T-helper 2 cell treated with Interferon-gamma antibody and Interleukin-4, amounts not matched to agents 5 μg/mL and 100 μg/mL, for 36 hours (primary cell): ENCODE measurements around the gene PTTG1IP.

Source experiments
- DNase-seq: peaks from one replicate; pipeline ENCODE4 v3.0.0; 2021; ENCODE audit warnings: low spot score
- H3K27ac Mint-ChIP-seq: one replicate; pipeline ENCODE4 v1.8.0; 2021; ENCODE audit warnings: mild to moderate bottlenecking, mixed read lengths
- H3K27me3 Mint-ChIP-seq: one replicate; pipeline ENCODE4 v1.8.0; 2021; ENCODE audit warnings: low read depth, mixed read lengths
- H3K36me3 Mint-ChIP-seq: one replicate; pipeline ENCODE4 v1.8.0; 2021; ENCODE audit warnings: low read depth, mixed read lengths
- H3K4me1 Mint-ChIP-seq: one replicate; pipeline ENCODE4 v1.8.0; 2021; ENCODE audit warnings: low read depth, mixed read lengths
- H3K4me3 Mint-ChIP-seq: one replicate; pipeline ENCODE4 v1.8.0; 2022; ENCODE audit warnings: mild to moderate bottlenecking, moderate library complexity, mixed read lengths
- H3K9me3 Mint-ChIP-seq: one replicate; pipeline ENCODE4 v1.8.0; 2021; ENCODE audit warnings: mixed read lengths

PTTG1IP gene

DNA sequence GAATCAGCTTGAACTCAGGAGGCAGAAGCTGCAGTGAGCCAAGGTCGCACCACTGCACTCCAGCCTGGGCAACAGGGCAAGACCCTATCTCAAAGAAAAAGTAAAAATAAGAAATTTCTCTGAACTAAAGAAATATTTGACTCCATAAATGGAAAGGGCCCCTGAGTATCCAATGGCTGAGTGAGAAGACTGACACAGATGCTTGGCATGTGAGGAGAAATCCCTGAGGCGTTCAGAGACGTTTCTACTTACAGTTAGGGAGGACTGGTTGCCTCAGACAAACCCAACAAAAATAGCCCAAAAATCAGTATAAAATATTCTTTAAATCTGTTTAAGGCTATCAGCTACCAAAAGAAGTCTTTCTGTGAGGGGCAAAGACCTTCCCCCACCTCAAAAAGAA is 52.6 kb downstream of the PTTG1IP start:
- H3K27ac Mint-ChIP-seq = no peak overlapping the region
- H3K4me1 Mint-ChIP-seq = peaks cover 4% of the 10 kb centered on the region
- peaks cover 3% of the 10 kb centered on the region for H3K36me3 Mint-ChIP-seq
- H3K9me3 Mint-ChIP-seq = peaks cover 32% of the 10 kb centered on the region
- H3K4me3 Mint-ChIP-seq = no peak overlapping the region
- no peaks in the 10 kb centered on the region for H3K27me3 Mint-ChIP-seq
- DNase-seq = no peak

DNA sequence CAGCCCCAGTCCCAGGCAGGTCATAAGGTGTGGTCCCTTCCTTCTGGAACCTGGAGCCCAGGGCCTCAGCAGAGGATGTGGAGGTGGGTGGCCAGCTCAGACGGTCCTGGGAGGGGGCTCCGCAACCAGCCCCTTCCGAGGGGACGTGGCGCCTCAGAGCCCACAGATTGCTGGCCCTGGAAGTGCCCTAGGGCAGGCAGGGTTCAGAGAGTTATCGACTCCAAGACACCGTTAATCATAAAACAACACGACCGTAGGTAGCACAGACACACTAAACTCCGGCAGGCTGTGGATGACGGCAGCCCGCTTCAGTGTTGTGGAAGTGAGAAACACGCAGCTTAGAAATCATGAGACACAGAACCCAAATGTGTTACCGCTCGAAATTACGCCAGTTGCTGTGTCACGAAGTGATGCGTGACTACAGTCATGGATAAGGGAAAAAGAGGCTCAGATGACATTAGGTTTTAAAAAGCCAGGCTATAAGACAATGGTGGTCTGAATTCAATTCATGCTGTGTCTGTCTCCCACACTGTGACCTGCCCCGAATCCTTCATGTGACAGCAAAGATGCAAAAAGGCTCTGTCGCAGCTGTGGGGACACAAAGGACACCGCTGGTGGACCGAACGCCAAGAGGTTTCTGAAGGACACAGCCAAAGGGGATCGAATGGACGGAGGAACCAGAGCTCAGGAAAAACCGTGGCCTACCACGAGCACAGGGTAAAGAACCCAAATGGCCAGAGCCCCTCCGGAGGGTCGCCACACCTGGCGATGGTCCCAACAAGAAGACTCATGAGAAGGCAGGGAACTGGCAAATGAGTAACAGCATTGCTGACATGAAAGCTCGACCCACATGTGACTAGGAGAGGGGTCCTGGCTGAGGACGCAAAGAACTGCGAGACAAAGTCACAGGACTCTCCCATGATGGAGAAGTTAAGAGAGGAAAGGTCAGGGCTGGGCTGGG is 53.9 kb downstream of the PTTG1IP start:
- H3K27me3 Mint-ChIP-seq = no peaks in the 10 kb centered on the region
- peak overlapping the region; percentile 67 for H3K27ac Mint-ChIP-seq
- peaks cover 4% of the 10 kb centered on the region for H3K36me3 Mint-ChIP-seq
- no peak for DNase-seq
- peak overlapping the region; percentile 49 for H3K4me3 Mint-ChIP-seq
- peaks cover 5% of the 10 kb centered on the region for H3K4me1 Mint-ChIP-seq
- H3K9me3 Mint-ChIP-seq = peaks cover 32% of the 10 kb centered on the region

DNA sequence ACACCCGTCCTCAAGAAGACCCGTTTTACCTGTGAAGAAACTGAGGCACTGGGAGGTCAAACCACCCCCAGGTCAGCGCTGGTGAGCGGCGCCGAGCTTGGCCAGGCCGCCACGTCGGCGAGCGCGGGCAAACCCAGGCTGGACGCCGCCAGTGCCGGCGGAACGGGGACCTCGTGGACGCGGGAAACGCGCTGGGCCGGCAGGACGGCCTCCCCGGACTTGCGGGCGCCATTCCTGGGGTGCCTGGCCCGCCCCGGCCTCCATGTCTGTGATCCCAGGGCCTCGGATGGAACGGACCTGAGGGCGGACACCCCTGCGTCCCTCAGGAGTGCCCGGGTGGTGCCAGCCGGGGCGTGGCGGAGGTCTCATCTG is 54.9 kb downstream of the PTTG1IP start:
- H3K36me3 Mint-ChIP-seq = peaks cover 2% of the 10 kb centered on the region
- DNase-seq = no peak
- peak overlapping the region; percentile 67 for H3K27ac Mint-ChIP-seq
- peaks cover 5% of the 10 kb centered on the region for H3K4me1 Mint-ChIP-seq
- no peaks in the 10 kb centered on the region for H3K27me3 Mint-ChIP-seq
- H3K9me3 Mint-ChIP-seq = peaks cover 29% of the 10 kb centered on the region
- peak overlapping the region; percentile 49 for H3K4me3 Mint-ChIP-seq

DNA sequence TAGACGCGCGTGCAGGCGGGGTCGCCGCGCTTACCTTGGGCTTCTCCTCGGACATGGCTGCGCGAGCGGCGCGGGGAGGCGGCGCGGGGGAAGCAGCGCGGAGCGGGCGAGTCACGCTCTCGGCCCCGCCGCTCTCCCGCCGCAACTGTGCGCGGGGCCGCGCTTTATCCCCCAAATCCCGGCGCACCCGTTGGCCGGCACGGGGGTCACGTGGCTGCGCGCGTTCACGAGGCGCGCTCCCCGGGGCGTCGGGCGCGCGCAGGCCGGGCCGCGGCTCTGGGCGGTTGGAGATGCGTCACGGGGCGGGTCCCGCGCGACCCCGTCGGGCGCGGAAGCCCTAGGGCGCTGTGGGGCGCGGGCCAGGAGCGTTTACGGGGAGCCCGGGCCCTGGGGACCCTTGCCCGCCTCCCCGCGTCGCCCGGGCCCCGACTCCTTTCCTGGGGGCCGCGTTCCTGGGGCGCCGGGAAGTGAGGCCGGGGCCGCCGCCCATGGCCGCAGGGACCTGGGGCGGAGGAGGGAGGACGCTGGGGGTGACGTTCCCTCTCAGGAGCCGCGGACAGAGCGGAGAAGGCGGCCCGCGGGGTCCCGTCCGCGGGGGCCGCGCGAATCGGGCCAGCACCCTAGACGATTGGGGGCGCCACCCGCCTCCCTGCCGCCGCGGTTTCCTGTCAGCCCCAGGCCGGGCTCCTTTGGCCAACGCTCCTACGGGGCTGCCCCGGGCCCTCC is 55.4 kb downstream of the PTTG1IP start, which contains the start of gene SUMO3:
SUMO3 (minus strand) TSS at position 149 of the 726 bp plus-strand sequence; CDS start at position 55, 94 bp downstream.
- Mint-ChIP-seq H3K27me3 (no peaks in the 10 kb centered on the region), H3K9me3 (peaks cover 24% of the 10 kb centered on the region), H3K36me3 (peaks cover 2% of the 10 kb centered on the region), H3K4me1 (peaks cover 5% of the 10 kb centered on the region), H3K27ac (peak within 1 kb of the TSS; percentile 67), H3K4me3 (peak within 1 kb of the TSS; percentile 75)
- peak; percentile 89 for DNase-seq

DNA sequence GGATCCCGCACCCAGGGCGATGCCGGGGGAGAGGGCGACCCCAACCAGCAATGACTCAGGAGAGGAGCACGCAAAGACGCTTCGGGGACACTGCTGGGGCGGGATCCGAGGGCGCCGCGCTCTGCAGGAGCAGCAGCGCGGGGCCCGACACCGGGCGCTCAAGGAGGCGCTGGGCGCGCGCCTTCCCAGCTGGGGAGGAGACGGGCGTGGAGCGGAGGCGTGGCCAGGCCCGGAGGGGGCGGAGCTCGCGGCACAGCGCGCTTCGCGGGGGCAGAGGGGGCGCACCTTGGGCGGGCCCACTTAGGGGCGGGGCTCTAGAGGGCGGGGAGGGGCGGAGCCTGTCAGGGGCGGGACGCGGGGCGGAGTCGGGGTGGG is 56.0 kb downstream of the PTTG1IP start:
- DNase-seq = peak; percentile 88
- Mint-ChIP-seq H3K27ac (no peak overlapping the region), H3K36me3 (peaks cover 4% of the 10 kb centered on the region), H3K9me3 (peaks cover 18% of the 10 kb centered on the region), H3K4me1 (peaks cover 9% of the 10 kb centered on the region), H3K27me3 (no peaks in the 10 kb centered on the region), H3K4me3 (peak overlapping the region; percentile 75)

DNA sequence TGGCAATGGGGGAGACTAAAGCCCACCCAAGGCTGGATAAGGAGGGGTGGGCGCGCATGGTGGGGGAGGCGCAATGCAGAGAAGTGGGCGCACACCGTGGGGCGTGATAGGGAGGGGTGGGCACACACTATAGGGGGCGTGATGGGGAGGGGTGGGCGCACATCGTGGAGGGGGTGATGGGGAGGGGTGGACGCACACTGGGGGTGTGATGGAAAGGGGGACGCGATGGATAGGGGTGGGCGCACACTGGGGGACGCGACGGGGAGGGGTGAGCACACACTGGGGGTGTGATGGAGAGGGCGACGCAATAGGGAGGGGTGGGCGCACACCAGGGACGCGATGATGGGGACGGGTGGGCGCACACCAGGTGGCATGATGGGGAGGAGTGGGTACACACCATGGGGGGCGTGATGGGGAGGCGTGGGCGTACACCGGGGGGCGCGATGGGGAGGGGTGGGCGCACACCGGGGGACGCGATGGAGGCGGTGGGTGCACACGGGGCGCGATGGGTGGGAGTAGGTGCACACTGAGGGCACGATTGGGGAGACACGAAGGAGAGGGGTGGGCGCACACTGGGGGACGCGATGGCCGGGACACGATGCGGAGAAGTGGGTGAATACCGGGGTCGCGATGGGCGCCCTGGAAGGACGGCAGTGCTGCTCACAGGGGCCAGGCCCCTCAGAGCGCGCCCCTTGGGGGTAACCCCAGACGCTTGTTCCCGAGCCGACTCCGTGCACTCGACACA is 56.6 kb downstream of the PTTG1IP start:
- Mint-ChIP-seq H3K36me3 (peaks cover 4% of the 10 kb centered on the region), H3K27ac (peak overlapping the region; percentile 80)

DNA sequence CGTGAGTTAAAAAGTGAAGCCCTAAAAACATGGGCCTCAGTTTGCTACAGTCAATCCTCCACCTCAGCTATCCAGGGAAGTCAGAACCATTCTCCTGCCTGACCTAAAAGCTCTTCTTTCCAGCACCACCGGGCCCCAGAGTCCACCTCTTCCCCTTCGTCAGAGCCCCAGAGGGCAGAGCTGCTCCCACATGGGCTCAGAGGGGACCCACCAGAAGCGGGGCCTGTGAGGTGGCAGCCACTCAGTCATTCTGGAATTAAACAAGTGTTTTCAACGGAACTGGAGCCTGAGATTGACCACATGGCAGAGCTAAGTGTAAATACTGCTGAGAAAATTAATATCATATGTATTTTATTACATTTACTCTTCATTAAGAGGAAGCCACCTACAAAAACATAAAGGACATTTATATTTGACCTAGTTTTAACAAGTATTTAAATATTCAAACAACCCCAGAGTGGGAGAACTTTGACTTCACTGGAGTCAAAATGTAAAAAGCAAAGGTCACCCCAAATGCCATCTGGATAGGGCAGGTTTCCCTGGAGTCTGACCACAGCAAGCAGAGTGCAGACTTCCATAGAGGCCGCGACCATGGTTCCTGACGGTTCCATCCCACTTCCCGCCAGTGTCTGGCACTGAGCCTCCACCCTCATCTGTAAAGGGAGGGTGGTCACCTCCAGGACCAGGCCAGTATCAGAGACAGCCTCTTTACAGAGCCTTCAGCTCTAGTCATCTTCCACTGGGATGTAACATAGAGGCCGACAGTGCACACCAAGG is 57.5 kb downstream of the PTTG1IP start:
- H3K4me1 Mint-ChIP-seq = peaks cover 9% of the 10 kb centered on the region
- H3K36me3 Mint-ChIP-seq = peaks cover 5% of the 10 kb centered on the region
- no peak for DNase-seq
- H3K27me3 Mint-ChIP-seq = no peaks in the 10 kb centered on the region
- H3K4me3 Mint-ChIP-seq = peak overlapping the region; percentile 82
- peak overlapping the region; percentile 80 for H3K27ac Mint-ChIP-seq
- H3K9me3 Mint-ChIP-seq = peaks cover 10% of the 10 kb centered on the region

More for the DNA sequence above, 56.6 kb downstream of the PTTG1IP start:
- Mint-ChIP-seq H3K4me1 (peaks cover 9% of the 10 kb centered on the region), H3K27me3 (no peaks in the 10 kb centered on the region), H3K4me3 (peak overlapping the region; percentile 82), H3K9me3 (peaks cover 12% of the 10 kb centered on the region)
- DNase-seq = no peak

DNA sequence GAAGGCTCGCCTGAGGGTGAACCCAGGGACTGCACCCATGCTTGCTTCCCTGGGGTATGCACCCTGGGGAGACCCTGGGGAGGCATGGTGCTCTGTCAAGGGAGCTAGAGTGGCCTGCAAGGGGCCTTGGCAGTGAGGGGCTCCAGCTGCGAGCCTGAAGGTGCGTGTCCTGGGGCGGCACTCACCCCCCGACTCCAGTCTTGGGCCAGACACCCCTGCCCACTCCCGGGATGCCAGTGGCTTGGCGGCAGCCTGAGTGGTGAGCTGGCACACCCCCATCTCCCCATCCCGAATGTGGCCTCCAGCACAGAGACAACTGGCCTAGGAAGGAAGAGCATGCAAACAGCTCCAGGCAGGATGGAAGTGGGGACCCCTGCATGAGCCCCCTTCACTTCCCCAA is 58.3 kb downstream of the PTTG1IP start:
- Mint-ChIP-seq H3K4me1 (peaks cover 11% of the 10 kb centered on the region), H3K27me3 (no peaks in the 10 kb centered on the region), H3K4me3 (peak overlapping the region; percentile 5), H3K27ac (no peak overlapping the region), H3K9me3 (peaks cover 7% of the 10 kb centered on the region), H3K36me3 (peaks cover 9% of the 10 kb centered on the region)
- DNase-seq = no peak

DNA sequence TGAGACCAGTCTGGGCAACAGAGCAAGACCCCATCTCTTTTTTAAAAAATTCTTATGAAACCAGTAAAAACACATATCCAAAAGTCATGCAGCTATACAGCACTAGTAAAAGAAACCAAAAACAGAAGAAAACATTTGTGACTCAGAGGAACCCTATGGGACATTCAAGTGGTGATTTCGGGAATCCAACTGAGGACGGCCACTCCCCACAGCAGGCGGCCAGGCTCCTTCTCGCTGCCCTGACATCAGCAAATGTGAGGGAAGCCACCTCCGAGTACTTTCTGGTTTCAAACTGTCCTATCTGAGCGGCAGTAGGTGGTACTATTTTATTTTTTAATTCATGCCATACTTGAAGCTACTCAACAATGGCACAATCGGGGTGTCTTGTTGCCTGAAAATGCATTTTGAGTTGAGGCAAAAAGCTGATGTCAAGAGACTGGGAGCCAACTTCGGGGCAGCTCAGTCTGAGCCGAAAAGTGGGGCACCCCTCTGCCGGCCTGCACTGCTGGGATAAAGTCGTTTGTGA is 58.9 kb downstream of the PTTG1IP start:
- Mint-ChIP-seq H3K27me3 (no peaks in the 10 kb centered on the region), H3K9me3 (peaks cover under 1% of the 10 kb centered on the region), H3K4me3 (no peak overlapping the region), H3K4me1 (peaks cover 14% of the 10 kb centered on the region), H3K36me3 (peaks cover 13% of the 10 kb centered on the region), H3K27ac (no peak overlapping the region)
- no peak for DNase-seq

DNA sequence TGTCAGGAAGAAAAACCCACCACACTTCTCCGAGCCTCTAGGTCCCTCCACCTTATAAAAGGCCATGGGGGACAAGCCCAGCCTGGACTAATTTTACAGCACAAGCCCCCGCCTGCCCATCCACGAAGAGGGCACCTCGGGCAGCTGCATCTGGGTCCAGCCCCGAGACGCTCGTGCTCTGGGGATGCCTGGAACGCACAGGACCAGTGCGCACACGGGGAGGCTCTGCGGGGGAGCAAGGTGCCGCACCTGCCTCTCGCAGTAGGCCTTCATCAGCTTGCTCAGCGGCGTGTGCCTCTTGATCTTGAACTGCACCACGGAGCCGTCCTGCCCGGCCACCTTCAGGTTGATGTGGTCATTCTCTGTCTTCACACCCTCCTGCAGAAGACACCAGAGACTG is 59.8 kb downstream of the PTTG1IP start:
- no peak for DNase-seq
- Mint-ChIP-seq H3K36me3 (peaks cover 20% of the 10 kb centered on the region), H3K27ac (no peak overlapping the region), H3K4me1 (peaks cover 14% of the 10 kb centered on the region), H3K27me3 (no peaks in the 10 kb centered on the region), H3K9me3 (no peaks in the 10 kb centered on the region), H3K4me3 (no peak overlapping the region)

DNA sequence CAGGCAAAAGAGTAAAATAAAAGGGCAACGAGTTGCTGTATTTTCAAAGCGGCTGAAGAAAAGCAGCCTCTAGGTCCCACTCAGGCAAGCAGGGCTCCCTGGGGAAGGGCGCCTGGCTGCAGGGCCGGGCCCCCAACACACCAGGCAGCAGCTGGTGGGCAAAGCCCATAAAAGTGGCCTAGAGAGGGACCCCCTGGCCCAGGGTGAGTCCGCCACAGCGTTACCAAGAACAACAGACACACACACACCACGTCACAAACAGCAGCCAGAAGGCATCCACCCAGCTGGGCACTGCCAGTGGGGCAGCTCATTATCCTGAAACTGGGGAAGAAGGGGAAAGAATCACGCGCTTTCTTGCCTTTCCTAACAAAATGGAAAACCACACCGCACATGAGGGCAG is 60.3 kb downstream of the PTTG1IP start:
- H3K4me1 Mint-ChIP-seq = peaks cover 14% of the 10 kb centered on the region
- DNase-seq = no peak
- H3K27me3 Mint-ChIP-seq = no peaks in the 10 kb centered on the region
- H3K27ac Mint-ChIP-seq = no peak overlapping the region
- no peaks in the 10 kb centered on the region for H3K9me3 Mint-ChIP-seq
- H3K4me3 Mint-ChIP-seq = no peak overlapping the region
- peaks cover 20% of the 10 kb centered on the region for H3K36me3 Mint-ChIP-seq

DNA sequence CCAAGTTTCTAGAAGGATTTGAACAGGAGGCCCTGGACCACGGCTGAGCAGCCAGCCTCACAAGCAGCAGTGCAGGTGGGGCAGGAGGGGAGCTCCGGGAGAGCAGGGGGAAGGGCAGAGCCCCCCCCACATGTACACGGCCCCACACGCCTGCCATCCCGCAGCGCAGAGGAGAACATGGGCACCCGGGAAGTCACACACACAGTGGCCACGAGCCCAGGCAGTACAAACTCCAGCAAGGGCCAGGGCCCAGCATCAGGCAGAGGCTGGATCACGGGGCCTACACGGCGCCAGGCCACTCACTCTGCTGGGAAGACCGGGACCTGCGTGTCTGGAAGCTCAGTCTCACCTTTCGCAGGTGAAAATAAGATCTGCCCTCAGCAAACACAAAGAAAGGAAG is 60.9 kb downstream of the PTTG1IP start:
- peaks cover 14% of the 10 kb centered on the region for H3K4me1 Mint-ChIP-seq
- no peak overlapping the region for H3K4me3 Mint-ChIP-seq
- H3K36me3 Mint-ChIP-seq = peaks cover 20% of the 10 kb centered on the region
- H3K9me3 Mint-ChIP-seq = no peaks in the 10 kb centered on the region
- H3K27ac Mint-ChIP-seq = peak overlapping the region; percentile 36
- H3K27me3 Mint-ChIP-seq = no peaks in the 10 kb centered on the region
- no peak for DNase-seq

DNA sequence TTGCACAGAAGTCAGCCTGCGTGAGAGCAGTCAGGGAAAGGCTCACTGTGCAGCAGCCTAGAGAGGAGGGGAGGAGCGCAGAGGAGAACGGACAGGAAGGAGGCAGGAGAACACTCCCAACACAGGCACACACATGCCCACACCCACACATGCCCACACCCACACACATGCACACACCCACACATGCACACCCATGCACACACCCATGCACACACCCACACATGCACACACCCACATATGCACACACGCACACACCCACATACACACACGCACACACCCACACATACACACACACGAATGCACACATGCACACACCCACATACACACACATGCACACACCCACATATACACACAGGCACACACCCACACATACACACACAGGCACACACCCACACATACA is 62.7 kb downstream of the PTTG1IP start:
- Mint-ChIP-seq H3K27me3 (no peaks in the 10 kb centered on the region), H3K9me3 (no peaks in the 10 kb centered on the region), H3K36me3 (peaks cover 28% of the 10 kb centered on the region), H3K4me1 (peaks cover 9% of the 10 kb centered on the region), H3K4me3 (no peak overlapping the region), H3K27ac (no peak overlapping the region)
- DNase-seq = no peak
